Mucosa of rectum (tissue), 2 donors: ENCODE results near the gene DUSP22.

Source experiments
- H3K27ac ChIP-seq, 2 donors: one replicate each; pipeline ENCODE4 v1.7.0; 2013; ENCODE audit warnings: inconsistent platforms in 2 of 2, low read depth in 2 of 2, low read length in 2 of 2
- H3K27me3 ChIP-seq, 2 donors: one replicate each; pipeline ENCODE4 v1.7.0; 2013; ENCODE audit warnings: low read length in 2 of 2; ENCODE audit not compliant: control insufficient read depth in 2 of 2, insufficient read depth in 2 of 2
- H3K36me3 ChIP-seq, 2 donors: one replicate each; pipeline ENCODE4 v1.7.0; 2013; ENCODE audit warnings: low read length in 2 of 2; ENCODE audit not compliant: control insufficient read depth in 2 of 2, insufficient read depth in 2 of 2
- H3K4me1 ChIP-seq, 2 donors: one replicate each; pipeline ENCODE4 v1.7.0; 2013; ENCODE audit warnings: low read length in 2 of 2, mild to moderate bottlenecking in 1 of 2; ENCODE audit not compliant: control insufficient read depth in 2 of 2, insufficient read depth in 2 of 2
- H3K4me3 ChIP-seq, 2 donors: one replicate each; pipeline ENCODE4 v1.7.0; 2013; ENCODE audit warnings: low read length in 2 of 2
- H3K9ac ChIP-seq, 2 donors: one replicate each; pipeline ENCODE4 v1.7.0; 2013; ENCODE audit warnings: low read length in 2 of 2, low read depth in 1 of 2, mild to moderate bottlenecking in 1 of 2
- H3K9me3 ChIP-seq, 2 donors: one replicate each; pipeline ENCODE4 v1.7.0; 2013; ENCODE audit warnings: low read length in 2 of 2; ENCODE audit not compliant: control insufficient read depth in 2 of 2
- donor health status: healthy.
- donor health status: Normal muscosa, but diverticular disease.

Gene DUSP22

DNA sequence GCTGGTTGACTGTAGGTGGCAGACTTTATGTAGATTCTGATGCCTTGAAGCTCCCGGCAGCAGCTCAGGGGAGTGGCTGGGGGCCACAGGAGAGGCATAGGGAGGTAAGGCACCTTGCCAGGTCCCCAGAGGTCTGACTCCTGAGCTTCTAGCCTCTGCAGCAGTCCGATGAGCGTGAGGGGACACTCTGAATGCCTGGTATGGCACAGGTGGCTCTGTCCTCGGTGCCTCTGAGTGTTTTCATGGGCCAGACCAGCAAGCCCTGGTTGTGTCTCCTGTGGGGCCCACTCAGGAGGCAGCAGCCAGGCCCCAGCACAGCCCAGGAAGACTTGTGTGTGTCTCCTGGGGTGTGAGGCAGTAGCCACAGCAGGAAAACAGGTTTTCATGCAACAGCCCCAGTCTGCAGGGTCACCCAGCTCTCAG, 59.6 kb downstream of the DUSP22 start:
- H3K9ac ChIP-seq, result no peak overlapping the region
- H3K27ac ChIP-seq, result no peak overlapping the region
- H3K27me3 ChIP-seq, result no peaks in the 10 kb centered on the region
- H3K36me3 ChIP-seq, result peaks cover 8 to 29% of the 10 kb centered on the region in 2 donors
- H3K4me1 ChIP-seq, result peaks cover 0 to 3% of the 10 kb centered on the region in 2 donors
- H3K4me3 ChIP-seq, result no peak overlapping the region
- H3K9me3 ChIP-seq, result no peaks in the 10 kb centered on the region

DNA sequence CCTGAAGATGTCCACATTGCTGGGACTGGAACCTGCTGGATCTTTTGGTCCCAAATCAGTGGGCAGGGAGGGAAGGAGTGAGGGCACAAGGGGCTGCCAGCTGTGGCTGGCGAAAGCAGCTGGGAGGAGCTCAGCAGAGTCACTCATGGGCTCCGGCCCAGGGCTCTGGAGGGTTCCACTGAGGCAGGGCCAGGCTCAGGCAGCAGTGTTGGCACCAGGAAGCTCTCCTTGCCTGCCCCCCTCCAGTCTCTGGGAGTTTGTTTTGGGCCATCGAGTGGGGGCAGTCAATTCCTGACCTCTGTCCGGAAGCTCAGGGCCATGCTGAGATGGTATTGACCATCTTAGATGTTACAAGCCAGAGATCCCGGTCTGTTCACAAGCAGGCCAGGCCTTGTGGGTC, 60.2 kb downstream of the DUSP22 start:
- peaks cover 0 to 3% of the 10 kb centered on the region in 2 donors for H3K4me1 ChIP-seq
- H3K9me3 ChIP-seq, result no peaks in the 10 kb centered on the region
- H3K27me3 ChIP-seq, result no peaks in the 10 kb centered on the region
- peaks cover 8 to 28% of the 10 kb centered on the region in 2 donors for H3K36me3 ChIP-seq
- no peak overlapping the region for H3K27ac ChIP-seq
- H3K4me3 ChIP-seq, result no peak overlapping the region
- H3K9ac ChIP-seq, result no peak overlapping the region

DNA sequence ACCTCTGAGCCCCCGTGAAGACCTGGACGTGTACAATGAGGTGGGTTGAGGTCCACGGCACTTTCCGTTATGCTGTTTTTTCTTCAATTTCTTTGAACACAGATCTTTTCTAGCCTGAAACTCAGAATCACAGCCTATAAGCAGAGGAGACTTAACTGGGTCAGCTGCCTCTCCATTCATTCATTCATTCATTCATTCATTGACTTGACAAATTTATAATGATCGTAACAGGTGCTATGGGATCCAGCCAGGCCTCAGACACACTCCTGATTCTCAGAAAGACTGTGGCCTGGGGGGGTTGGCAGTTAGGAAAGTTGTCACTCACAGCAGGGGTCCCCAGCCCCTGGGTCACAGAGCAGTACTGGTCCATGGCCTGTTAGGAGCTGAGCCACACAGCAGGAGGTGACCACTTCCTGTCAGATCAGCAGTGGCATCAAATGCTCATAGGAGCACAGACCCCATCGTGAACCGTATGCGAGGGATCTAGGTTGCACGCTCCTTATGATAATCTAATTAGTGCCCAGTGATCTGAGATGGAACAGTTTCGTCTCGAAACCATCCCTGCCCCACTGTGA, 60.7 kb downstream of the DUSP22 start:
- Histone ChIP-seq H3K9ac (no peak overlapping the region), H3K9me3 (no peaks in the 10 kb centered on the region), H3K27ac (no peak overlapping the region), H3K4me1 (peaks cover 0 to 3% of the 10 kb centered on the region in 2 donors), H3K27me3 (no peaks in the 10 kb centered on the region), H3K4me3 (no peak overlapping the region), H3K36me3 (peaks cover 8 to 25% of the 10 kb centered on the region in 2 donors)

DNA sequence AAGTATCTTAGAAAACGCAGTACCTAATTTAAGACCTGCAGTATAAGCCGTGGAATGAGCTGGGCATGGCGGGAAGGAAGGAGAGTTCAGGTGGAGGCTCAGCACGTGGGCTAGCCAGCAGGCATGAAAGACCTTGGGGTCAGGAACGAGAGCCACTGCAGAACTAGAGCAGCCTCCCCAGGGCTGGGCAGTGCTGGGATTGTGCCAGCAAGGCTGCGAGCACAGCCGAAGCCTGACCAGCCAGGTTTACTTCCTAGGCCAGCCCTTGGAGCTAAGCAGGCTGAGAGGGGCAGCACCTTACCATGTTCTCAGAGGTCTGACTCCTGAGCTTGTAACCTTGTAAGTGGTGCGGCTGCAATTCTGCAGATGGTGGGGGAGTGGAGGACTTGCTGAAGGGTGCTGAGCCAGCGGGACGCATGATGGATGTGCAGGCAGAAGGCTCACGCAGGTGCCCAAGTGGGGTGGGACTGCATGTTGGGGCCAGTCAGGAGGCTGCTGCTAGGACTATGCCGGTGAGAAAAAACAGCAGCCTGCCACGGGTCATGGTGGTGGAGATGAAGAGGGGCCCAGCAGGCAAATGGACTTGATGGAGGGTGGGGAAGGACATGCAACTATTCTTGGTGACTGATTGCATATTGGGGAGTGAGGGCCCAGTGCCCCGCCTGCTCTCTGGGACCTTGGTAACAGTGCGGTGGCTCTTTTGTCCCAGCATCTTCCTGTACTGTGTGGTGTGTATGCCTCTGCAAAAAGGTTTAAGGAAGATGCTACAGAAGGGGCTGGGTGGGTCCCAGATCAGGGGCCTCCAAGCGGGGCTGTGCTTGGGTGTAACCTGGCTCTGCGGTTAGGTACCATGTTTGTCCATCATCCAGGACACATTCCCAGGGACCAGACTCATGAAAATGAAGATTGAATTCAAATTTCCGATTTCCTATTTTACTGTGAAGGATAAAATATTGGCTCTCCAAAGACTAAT, 61.6 kb downstream of the DUSP22 start:
- Histone ChIP-seq H3K27ac (no peak overlapping the region), H3K4me3 (no peak overlapping the region), H3K36me3 (peaks cover 4 to 16% of the 10 kb centered on the region in 2 donors), H3K27me3 (no peaks in the 10 kb centered on the region), H3K4me1 (peaks cover 0 to 3% of the 10 kb centered on the region in 2 donors), H3K9me3 (no peaks in the 10 kb centered on the region), H3K9ac (no peak overlapping the region)

DNA sequence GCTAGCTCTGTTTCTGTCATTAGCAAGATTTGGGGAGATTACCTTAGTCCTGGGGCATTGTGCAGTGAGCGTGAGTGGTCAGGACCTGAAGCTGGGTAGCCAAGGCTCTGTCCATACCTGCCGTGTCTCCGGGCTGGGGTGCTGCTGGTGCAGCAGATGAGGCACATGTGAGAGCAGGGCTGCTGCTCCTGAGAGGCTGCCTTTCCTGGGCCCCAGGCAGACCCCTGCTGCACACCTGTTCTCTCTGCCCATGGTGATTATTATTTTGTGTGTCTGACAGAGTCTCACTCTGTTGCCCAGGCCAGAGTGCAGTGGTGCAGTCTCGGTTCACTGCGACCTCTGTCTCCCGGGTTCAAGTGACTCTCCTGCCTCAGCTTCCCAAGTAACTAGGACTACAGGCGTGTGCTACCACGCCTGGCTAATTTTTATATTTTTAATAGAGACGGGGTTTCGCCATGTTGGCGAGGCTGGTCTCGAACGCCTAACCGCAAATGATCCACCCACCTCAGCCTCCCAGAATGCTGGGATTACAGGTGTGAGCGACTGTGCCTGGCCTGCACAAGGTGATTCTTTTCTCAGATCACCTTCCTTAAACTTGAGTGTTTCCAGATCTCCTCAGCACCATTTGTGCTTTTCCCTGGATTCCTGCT, 62.5 kb downstream of the DUSP22 start:
- Histone ChIP-seq H3K9me3 (no peaks in the 10 kb centered on the region), H3K27me3 (no peaks in the 10 kb centered on the region), H3K4me1 (peaks cover 0 to 3% of the 10 kb centered on the region in 2 donors), H3K27ac (no peak overlapping the region), H3K36me3 (peaks cover 0 to 8% of the 10 kb centered on the region in 2 donors), H3K4me3 (no peak overlapping the region), H3K9ac (no peak overlapping the region)

DNA sequence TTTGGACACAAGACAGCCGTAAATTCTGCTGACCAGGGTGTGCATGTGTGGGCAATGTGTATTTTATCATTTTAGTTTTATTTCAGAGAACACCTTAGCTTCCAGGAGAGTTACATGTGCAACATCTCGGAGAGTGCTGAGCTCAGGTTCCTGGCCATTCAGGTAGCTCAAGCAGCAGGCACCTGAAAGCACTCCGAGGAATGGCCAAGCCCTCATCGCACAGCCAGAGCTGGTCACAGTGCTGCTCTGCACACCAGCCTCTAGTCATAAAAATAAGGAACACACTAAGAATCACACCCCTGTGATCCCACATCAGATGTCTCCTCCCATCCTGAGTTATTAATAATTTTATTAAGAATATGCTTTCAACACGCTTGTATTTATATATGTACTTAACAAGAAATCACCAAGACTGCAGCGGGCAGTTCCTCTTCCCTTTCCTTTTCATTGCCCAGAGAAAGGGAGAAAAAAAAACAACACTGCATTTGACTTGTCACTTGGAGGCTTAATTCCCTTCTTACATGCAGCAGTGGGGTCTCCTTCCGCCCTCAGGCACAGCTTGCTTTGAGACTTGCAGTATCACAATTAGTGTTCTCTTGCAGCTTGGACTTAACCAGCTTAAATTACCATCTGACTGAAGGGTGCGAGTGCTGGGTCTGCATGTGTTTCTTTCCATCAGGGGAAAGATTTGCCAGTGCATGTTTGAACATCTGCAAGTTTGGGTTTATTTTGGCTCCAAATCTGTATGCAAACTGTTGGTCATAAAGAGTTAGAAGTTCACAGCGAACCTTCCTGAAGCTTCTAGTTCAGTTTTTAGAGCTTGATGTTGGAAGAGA, 63.3 kb downstream of the DUSP22 start:
- H3K4me1 ChIP-seq, result peaks cover 0 to 3% of the 10 kb centered on the region in 2 donors
- no peak overlapping the region for H3K4me3 ChIP-seq
- peaks cover 0 to 8% of the 10 kb centered on the region in 2 donors for H3K36me3 ChIP-seq
- no peaks in the 10 kb centered on the region for H3K27me3 ChIP-seq
- no peaks in the 10 kb centered on the region for H3K9me3 ChIP-seq
- no peak overlapping the region for H3K27ac ChIP-seq
- H3K9ac ChIP-seq, result no peak overlapping the region

DNA sequence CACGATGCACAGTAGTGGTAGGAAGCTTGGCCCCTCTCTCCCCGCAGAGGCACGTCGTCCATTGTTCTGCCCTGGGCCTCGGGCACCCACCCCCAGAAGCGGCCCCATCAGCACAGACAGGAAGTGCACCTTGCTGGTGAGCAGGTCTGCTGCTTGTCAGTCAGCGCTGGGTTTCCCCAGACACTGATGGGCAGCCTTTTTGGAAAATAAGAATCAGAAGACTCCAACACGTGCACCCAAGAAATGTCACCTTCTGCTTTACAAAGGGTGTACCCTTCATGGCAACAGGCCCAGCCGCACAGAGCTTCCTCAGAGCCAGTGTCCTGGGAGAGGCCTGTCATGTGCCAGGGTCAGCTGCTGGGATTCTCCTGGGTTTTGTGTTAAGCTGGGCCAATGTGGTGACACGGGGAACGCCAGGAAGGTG, 64.6 kb downstream of the DUSP22 start:
- no peaks in the 10 kb centered on the region for H3K36me3 ChIP-seq
- H3K27ac ChIP-seq, result peak overlapping the region in 1 of 2 donors; percentile 1
- no peak overlapping the region for H3K9ac ChIP-seq
- H3K27me3 ChIP-seq, result no peaks in the 10 kb centered on the region
- peaks cover 0 to 3% of the 10 kb centered on the region in 2 donors for H3K4me1 ChIP-seq
- no peak overlapping the region for H3K4me3 ChIP-seq
- no peaks in the 10 kb centered on the region for H3K9me3 ChIP-seq

DNA sequence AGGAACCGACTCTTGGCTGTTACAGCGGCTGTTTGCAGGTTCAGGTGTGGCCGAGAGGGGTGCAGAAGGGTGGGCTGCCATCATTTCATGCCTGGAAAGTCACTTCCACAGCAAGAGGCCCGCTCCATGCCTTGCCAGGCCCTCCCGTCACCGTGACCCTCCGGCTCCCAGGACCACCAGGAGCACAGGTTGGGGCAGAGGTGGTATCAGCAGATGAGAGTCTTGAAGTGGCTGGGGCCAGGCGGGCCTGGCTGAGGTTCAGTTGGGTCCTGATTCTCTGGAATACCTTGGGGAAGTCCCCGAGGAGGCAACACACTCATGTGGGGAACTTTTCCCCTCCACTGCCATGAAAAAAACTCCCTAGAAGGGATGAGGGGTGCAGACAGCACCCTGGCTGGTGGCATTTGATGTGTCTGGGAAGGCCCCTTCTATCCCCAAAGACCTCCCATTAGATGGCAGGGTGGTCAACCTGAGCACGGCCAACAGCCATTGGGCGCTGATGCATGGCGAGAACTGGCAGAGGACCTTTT, 65.0 kb downstream of the DUSP22 start:
- no peaks in the 10 kb centered on the region for H3K9me3 ChIP-seq
- peak overlapping the region in 1 of 2 donors; percentile 1 for H3K27ac ChIP-seq
- H3K4me3 ChIP-seq, result no peak overlapping the region
- H3K27me3 ChIP-seq, result no peaks in the 10 kb centered on the region
- H3K9ac ChIP-seq, result no peak overlapping the region
- H3K4me1 ChIP-seq, result peaks cover 0 to 3% of the 10 kb centered on the region in 2 donors
- no peaks in the 10 kb centered on the region for H3K36me3 ChIP-seq

DNA sequence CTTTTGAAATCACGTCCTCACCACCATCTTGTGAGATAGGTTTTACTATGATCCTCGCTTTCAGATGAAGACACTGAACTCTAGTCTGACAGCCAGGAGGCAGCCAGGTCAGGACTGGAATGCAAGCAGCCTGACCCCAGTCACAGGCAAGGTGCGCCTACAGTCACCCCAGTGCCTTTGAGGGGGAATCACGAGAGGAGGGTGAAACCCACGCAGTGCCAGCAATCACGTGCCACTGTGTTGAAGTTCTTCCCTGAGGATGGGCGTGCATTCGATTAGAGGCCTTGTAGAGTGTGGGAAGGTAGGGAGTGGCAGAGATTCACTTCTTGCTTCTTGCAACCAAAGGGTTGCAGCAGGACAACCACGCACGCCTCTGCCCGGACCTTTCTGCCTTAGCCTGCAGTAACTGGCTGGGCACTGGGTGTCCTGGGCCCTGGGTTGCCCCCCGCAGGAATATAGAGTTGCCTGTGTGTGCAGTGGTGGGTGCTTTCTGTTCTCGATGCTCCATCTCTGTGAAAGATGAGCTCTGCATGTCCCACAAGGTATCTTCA, 65.6 kb downstream of the DUSP22 start:
- Histone ChIP-seq H3K4me3 (no peak overlapping the region), H3K27ac (no peak overlapping the region), H3K4me1 (peaks cover 0 to 3% of the 10 kb centered on the region in 2 donors), H3K36me3 (no peaks in the 10 kb centered on the region), H3K9ac (no peak overlapping the region), H3K27me3 (no peaks in the 10 kb centered on the region), H3K9me3 (no peaks in the 10 kb centered on the region)
